Neural progenitor cell (in vitro differentiated cells): Measurements from ENCODE around the gene CASP7.

Experiments
- EZH2 ChIP-seq: fragments of 200-600 bp; sonication (generic); IDR thresholded peaks from 2 replicates; pipeline ENCODE4 v1.6.1; 2017; ENCODE audit warnings: antibody characterized with exemption, mild to moderate bottlenecking, moderate library complexity
- EZH2phosphoT487 ChIP-seq: fragments of 200-600 bp; sonication (generic); IDR thresholded peaks from 2 replicates; pipeline ENCODE4 v1.6.1; 2017; ENCODE audit warnings: antibody characterized with exemption
- TF ChIP-seq, protein P1 (sequence below): fragments of 200-600 bp; sonication (generic); IDR thresholded peaks from 2 replicates; pipeline ENCODE4 v1.5.1; 2017; ENCODE audit warnings: antibody characterized with exemption, mild to moderate bottlenecking

DNA sequence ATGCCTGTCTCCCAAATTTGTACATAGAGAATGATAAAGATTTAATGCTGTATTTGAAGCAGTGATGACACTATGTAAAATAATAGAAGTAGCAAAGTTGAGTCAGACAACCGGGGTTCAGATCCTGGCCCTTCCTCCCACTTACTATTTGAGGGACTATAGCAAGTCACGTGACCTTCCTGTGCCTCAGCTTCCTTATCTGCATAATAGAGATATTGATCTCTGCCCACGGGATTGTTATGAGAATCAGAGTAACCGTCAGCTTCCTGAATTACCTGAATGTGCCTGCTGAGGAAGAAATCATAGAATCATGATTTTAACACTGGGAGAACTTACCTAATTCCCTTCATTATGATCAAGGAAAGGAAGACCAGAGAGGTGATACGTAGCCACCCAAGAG lies 26.9 kb downstream of the CASP7 start:
- TF ChIP-seq, protein P1, sequence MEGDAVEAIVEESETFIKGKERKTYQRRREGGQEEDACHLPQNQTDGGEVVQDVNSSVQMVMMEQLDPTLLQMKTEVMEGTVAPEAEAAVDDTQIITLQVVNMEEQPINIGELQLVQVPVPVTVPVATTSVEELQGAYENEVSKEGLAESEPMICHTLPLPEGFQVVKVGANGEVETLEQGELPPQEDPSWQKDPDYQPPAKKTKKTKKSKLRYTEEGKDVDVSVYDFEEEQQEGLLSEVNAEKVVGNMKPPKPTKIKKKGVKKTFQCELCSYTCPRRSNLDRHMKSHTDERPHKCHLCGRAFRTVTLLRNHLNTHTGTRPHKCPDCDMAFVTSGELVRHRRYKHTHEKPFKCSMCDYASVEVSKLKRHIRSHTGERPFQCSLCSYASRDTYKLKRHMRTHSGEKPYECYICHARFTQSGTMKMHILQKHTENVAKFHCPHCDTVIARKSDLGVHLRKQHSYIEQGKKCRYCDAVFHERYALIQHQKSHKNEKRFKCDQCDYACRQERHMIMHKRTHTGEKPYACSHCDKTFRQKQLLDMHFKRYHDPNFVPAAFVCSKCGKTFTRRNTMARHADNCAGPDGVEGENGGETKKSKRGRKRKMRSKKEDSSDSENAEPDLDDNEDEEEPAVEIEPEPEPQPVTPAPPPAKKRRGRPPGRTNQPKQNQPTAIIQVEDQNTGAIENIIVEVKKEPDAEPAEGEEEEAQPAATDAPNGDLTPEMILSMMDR, result no peak
- no peak for TF ChIP-seq EZH2phosphoT487
- no peak for TF ChIP-seq EZH2
